ENCODE measurements around the gene CLEC16A.

DNA sequence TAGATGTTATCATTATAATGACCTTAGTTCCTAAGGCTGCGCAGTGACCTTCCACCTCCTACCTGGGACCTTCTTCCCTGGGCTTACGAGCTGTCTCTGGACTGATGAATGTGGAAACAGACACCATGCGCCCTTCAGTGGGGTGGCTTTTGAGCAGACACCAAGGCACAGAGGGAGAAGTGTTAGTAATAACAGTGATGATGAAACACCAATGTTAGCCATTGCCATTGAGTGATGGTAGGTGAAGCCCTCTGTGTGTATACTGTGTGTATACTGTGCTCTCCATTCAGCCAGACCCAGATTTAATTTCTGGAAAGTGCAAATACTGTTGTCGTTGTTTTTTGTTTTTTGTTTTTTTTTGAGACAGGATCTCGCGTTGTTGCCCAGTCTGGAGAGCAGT lies 44.5 kb downstream of the CLEC16A start:
- TF ChIP-seq, protein P1, sequence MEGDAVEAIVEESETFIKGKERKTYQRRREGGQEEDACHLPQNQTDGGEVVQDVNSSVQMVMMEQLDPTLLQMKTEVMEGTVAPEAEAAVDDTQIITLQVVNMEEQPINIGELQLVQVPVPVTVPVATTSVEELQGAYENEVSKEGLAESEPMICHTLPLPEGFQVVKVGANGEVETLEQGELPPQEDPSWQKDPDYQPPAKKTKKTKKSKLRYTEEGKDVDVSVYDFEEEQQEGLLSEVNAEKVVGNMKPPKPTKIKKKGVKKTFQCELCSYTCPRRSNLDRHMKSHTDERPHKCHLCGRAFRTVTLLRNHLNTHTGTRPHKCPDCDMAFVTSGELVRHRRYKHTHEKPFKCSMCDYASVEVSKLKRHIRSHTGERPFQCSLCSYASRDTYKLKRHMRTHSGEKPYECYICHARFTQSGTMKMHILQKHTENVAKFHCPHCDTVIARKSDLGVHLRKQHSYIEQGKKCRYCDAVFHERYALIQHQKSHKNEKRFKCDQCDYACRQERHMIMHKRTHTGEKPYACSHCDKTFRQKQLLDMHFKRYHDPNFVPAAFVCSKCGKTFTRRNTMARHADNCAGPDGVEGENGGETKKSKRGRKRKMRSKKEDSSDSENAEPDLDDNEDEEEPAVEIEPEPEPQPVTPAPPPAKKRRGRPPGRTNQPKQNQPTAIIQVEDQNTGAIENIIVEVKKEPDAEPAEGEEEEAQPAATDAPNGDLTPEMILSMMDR (IDR thresholded peaks at IDR 0.05): no peak
- TF ChIP-seq POLR2A (IDR thresholded peaks at IDR 0.05): no peak
